ENCODE data around the gene STK32C. TPM values are rescaled to one million over a fixed set of nuclear protein-coding genes. Genes with fewer than 3 reads are reported as not detected.
"Not testable (repeated sequence)": the region's sequence is repeated elsewhere in the genome, so short reads cannot be mapped to it uniquely, and the experiment has no call there.

The STK32C gene
- total RNA-seq, 1 donor from 2014 or later = 13.0 TPM

- H3K4me3 ChIP-seq (ENCODE audit: low read depth, low read length) = no peak overlapping the region
- TF ChIP-seq CTCF (conservative IDR thresholded peaks at IDR 0.05; ENCODE audit: low read depth, low read length) = peak; percentile 100
- peak; percentile 32 for DNase-seq (ENCODE audit: low read depth)
Measured at GRCh38 chr10:132223156-132223590, 84.6 kb downstream of the STK32C start.

- H3K4me3 ChIP-seq (ENCODE audit: low read depth, low read length) = no peak overlapping the region
- no peak for TF ChIP-seq CTCF (conservative IDR thresholded peaks at IDR 0.05; ENCODE audit: low read depth, low read length)
- DNase-seq (ENCODE audit: low read depth) = no peak
Measured at GRCh38 chr10:132222726-132223125, 85.0 kb downstream of the STK32C start.

- DNase-seq (ENCODE audit: low read depth); H3K4me3 ChIP-seq (ENCODE audit: low read depth, low read length): not testable (repeated sequence)
Measured at GRCh38 chr10:132220996-132221395, 86.8 kb downstream of the STK32C start.

- no peak for TF ChIP-seq CTCF (conservative IDR thresholded peaks at IDR 0.05; ENCODE audit: low read depth, low read length)
- DNase-seq (ENCODE audit: low read depth) = no peak
- no peak overlapping the region for H3K4me3 ChIP-seq (ENCODE audit: low read depth, low read length)
Measured at GRCh38 chr10:132220061-132220460, 87.7 kb downstream of the STK32C start.

- no peak for DNase-seq (ENCODE audit: low read depth)
- H3K4me3 ChIP-seq (ENCODE audit: low read depth, low read length) = no peak overlapping the region
- peak; percentile 42 for TF ChIP-seq CTCF (conservative IDR thresholded peaks at IDR 0.05; ENCODE audit: low read depth, low read length)
Measured at GRCh38 chr10:132219486-132219885, 88.3 kb downstream of the STK32C start.

- not testable (repeated sequence) for DNase-seq (ENCODE audit: low read depth); H3K4me3 ChIP-seq (ENCODE audit: low read depth, low read length)
Measured at GRCh38 chr10:132216441-132216840, 91.3 kb downstream of the STK32C start.

- no peak for TF ChIP-seq CTCF (conservative IDR thresholded peaks at IDR 0.05; ENCODE audit: low read depth, low read length)
- H3K4me3 ChIP-seq (ENCODE audit: low read depth, low read length) = no peak overlapping the region
- DNase-seq (ENCODE audit: low read depth) = no peak
Measured at GRCh38 chr10:132213917-132214316, 93.8 kb downstream of the STK32C start.

- no peak overlapping the region for H3K4me3 ChIP-seq (ENCODE audit: low read depth, low read length)
- TF ChIP-seq CTCF (conservative IDR thresholded peaks at IDR 0.05; ENCODE audit: low read depth, low read length) = no peak
Measured at GRCh38 chr10:132212816-132213215, 94.9 kb downstream of the STK32C start.

More at GRCh38 chr10:132212816-132213215, 94.9 kb downstream of the STK32C start:
- DNase-seq (ENCODE audit: low read depth) = no peak
